Measurements from ENCODE around the gene GPX4. TPM values are rescaled to one million over a fixed set of nuclear protein-coding genes. Genes with fewer than 3 reads are reported as not detected.

GPX4 gene
- total and polyA plus RNA-seq, 9 of the 15 experiments (the other 6 are each of a cell fraction or from before 2014, with no cell fraction given), result 61.4 to 661 (median 349) TPM

DNA sequence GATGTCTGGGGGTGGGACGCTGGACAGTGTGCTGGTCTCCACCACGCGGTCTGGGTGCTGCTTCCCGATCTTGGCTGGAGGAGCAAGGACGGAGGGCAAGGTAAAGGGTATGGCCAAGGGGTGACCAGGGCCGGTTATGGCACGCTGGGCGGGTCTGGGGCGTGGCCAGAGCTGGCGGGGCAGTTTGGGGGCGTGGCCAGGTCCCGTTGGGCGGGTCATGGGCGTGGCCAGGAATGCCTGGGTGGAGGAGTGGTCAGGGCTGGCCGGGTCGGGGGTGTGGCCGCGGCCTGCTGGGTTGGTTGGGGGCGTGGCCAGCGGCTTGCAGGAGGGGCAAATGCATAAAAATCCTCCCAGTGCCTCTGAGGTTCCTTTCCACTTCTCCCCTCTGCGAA lies 19.2 kb downstream of the GPX4 start (continued):
- TF ChIP-seq, protein P1, sequence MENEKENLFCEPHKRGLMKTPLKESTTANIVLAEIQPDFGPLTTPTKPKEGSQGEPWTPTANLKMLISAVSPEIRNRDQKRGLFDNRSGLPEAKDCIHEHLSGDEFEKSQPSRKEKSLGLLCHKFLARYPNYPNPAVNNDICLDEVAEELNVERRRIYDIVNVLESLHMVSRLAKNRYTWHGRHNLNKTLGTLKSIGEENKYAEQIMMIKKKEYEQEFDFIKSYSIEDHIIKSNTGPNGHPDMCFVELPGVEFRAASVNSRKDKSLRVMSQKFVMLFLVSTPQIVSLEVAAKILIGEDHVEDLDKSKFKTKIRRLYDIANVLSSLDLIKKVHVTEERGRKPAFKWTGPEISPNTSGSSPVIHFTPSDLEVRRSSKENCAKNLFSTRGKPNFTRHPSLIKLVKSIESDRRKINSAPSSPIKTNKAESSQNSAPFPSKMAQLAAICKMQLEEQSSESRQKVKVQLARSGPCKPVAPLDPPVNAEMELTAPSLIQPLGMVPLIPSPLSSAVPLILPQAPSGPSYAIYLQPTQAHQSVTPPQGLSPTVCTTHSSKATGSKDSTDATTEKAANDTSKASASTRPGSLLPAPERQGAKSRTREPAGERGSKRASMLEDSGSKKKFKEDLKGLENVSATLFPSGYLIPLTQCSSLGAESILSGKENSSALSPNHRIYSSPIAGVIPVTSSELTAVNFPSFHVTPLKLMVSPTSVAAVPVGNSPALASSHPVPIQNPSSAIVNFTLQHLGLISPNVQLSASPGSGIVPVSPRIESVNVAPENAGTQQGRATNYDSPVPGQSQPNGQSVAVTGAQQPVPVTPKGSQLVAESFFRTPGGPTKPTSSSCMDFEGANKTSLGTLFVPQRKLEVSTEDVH (IDR thresholded peaks at IDR 0.05; ENCODE audit: low read depth, partially characterized antibody), result peak; percentile 78
- TF ChIP-seq TAF9B (IDR thresholded peaks at IDR 0.05; ENCODE audit: partially characterized antibody) (no peak), CREM (IDR thresholded peaks at IDR 0.05; ENCODE audit: low read depth) (peak; percentile 32; the same call in 1 of the 2 replicates), CHCHD3 (CRISPR knock-in tag; IDR thresholded peaks at IDR 0.05) (no peak), RNF2 (IDR thresholded peaks at IDR 0.05) (no peak), PHF21A (IDR thresholded peaks at IDR 0.05; ENCODE audit: borderline replicate concordance, low read depth) (no peak), SP2 (IDR thresholded peaks at IDR 0.05; ENCODE audit: extremely low read depth, low read depth, low read length, poor library complexity, severe bottlenecking) (peak; percentile 38), ETV1 (tag; conservative IDR thresholded peaks at IDR 0.05; ENCODE audit: low read depth) (no peak), ZNF239 (CRISPR knock-in tag; IDR thresholded peaks at IDR 0.05) (no peak), TCF3 (CRISPR knock-in tag; IDR thresholded peaks at IDR 0.05) (no peak), TEAD1 (CRISPR knock-in tag; IDR thresholded peaks at IDR 0.05) (peak in 1 of 2 experiments; percentile 86; a peak in 1 of 4 replicates), ZC3H8 (IDR thresholded peaks at IDR 0.05) (peak; percentile 94; the same call in 1 of the 2 replicates), ZNF507 (tag; conservative IDR thresholded peaks at IDR 0.05) (no peak), ZNF197 (CRISPR knock-in tag; IDR thresholded peaks at IDR 0.05; ENCODE audit: low read depth) (no peak), HMGN3 (IDR thresholded peaks at IDR 0.05; ENCODE audit: borderline replicate concordance, extremely low read depth, insufficient read length, low read depth, low read length) (peak; percentile 100), ZBTB7A (IDR thresholded peaks at IDR 0.05; ENCODE audit: borderline replicate concordance, control insufficient read depth, low read depth, low read length) (peak; percentile 8; the same call in 1 of the 2 replicates), ZNF316 (IDR thresholded peaks at IDR 0.05) (no peak), MECOM (CRISPR knock-in tag; IDR thresholded peaks at IDR 0.05) (no peak), ZNF3 (CRISPR knock-in tag; IDR thresholded peaks at IDR 0.05) (no peak), CHD2 (IDR thresholded peaks at IDR 0.05; ENCODE audit: low read depth, low read length) (peak; percentile 64), ZNF75A (CRISPR knock-in tag; IDR thresholded peaks at IDR 0.05) (no peak)
- TF ChIP-seq, protein P2, sequence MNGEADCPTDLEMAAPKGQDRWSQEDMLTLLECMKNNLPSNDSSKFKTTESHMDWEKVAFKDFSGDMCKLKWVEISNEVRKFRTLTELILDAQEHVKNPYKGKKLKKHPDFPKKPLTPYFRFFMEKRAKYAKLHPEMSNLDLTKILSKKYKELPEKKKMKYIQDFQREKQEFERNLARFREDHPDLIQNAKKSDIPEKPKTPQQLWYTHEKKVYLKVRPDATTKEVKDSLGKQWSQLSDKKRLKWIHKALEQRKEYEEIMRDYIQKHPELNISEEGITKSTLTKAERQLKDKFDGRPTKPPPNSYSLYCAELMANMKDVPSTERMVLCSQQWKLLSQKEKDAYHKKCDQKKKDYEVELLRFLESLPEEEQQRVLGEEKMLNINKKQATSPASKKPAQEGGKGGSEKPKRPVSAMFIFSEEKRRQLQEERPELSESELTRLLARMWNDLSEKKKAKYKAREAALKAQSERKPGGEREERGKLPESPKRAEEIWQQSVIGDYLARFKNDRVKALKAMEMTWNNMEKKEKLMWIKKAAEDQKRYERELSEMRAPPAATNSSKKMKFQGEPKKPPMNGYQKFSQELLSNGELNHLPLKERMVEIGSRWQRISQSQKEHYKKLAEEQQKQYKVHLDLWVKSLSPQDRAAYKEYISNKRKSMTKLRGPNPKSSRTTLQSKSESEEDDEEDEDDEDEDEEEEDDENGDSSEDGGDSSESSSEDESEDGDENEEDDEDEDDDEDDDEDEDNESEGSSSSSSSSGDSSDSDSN (IDR thresholded peaks at IDR 0.05; ENCODE audit: borderline replicate concordance in 1 of 2, low read depth in 2 of 2, low read length in 2 of 2), result peak in 1 of 2 experiments; percentile 96; a peak in 1 of 4 replicates
- TF ChIP-seq, protein P3, sequence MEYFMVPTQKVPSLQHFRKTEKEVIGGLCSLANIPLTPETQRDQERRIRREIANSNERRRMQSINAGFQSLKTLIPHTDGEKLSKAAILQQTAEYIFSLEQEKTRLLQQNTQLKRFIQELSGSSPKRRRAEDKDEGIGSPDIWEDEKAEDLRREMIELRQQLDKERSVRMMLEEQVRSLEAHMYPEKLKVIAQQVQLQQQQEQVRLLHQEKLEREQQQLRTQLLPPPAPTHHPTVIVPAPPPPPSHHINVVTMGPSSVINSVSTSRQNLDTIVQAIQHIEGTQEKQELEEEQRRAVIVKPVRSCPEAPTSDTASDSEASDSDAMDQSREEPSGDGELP (CRISPR knock-in tag; IDR thresholded peaks at IDR 0.05; ENCODE audit: borderline replicate concordance), result peak; percentile 58; the same call in 1 of the 2 replicates
- TF ChIP-seq, protein P4, sequence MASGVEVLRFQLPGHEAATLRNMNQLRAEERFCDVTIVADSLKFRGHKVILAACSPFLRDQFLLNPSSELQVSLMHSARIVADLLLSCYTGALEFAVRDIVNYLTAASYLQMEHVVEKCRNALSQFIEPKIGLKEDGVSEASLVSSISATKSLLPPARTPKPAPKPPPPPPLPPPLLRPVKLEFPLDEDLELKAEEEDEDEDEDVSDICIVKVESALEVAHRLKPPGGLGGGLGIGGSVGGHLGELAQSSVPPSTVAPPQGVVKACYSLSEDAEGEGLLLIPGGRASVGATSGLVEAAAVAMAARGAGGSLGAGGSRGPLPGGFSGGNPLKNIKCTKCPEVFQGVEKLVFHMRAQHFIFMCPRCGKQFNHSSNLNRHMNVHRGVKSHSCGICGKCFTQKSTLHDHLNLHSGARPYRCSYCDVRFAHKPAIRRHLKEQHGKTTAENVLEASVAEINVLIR (CRISPR knock-in tag; IDR thresholded peaks at IDR 0.05), result no peak
